GM21786 (cell line): ENCODE measurements around the gene SLC22A12.

Experiments
- ATAC-seq: cut with Tn5 transposase; IDR thresholded peaks from one replicate; pipeline ENCODE4 v1.9.1; 2021; ENCODE audit not compliant: unreplicated experiment

Gene SLC22A12

DNA sequence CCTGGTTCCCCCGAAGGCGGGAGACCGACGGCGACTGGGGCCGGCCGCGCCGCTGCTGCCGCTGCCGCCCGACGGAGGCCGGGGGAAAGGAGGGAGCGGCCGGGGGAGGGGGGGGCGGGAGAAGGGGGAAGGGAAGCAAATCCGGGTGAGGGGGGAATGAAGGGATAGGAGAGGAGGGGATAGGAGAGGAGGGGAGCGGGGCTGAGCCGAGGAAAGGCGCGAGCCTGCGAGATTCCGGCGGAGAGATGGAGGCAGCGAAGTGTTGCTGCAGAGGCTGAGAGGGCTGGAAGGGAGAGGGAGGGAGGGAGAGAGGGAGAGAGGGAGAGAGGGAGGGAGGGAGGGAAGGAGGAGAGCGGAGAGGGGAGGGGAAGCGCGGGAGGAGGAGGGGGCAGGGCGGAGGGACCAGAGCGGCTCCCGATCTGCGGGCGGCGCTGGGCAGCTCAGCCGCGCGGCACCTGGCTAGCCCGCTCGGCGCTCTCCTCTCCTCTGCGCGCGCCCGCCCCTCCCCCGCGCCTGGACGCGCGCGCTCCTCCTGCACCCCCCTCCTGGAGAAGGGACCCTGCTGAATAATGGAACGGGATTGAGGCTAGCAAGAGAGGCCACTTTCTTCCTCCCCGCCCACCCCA, 52.3 kb downstream of the SLC22A12 start:
- ATAC-seq: no peak

DNA sequence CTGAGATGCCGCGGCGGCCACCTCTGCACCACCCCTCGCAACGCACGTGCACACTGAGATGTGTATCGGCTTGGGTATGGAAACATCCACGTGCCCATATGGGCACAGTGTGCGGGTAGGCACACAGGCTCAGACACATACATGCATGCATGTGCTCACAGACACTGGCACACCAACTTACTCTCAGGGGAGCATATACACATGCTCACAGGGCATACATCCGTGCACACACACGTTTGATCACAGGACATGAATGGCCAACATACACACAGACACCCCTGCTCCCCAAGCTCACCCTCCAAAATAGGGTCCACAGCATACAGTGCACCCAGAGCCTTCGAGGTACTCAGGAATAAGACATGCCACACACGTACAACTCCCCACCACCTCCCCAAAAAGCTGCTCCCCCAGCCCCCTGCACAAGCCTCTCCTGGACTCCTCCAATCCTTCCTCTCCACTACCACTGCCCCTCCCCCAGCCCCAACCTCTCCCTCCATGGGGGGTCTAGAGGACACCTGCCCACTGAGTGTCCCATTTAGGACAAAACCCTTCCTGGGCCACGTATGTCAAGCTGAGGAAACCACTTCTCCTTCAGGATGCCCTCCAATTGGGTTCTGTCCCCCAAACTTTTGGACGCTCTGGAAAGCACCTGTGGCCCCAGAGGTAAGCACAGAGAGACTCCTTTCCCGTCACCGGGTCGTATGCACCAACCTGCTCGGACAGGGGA, 53.1 kb downstream of the SLC22A12 start:
- ATAC-seq: no peak

- ATAC-seq: no peak
Observed at GRCh38 chr11:64644647-64645275, 53.7 kb downstream of the SLC22A12 start.

DNA sequence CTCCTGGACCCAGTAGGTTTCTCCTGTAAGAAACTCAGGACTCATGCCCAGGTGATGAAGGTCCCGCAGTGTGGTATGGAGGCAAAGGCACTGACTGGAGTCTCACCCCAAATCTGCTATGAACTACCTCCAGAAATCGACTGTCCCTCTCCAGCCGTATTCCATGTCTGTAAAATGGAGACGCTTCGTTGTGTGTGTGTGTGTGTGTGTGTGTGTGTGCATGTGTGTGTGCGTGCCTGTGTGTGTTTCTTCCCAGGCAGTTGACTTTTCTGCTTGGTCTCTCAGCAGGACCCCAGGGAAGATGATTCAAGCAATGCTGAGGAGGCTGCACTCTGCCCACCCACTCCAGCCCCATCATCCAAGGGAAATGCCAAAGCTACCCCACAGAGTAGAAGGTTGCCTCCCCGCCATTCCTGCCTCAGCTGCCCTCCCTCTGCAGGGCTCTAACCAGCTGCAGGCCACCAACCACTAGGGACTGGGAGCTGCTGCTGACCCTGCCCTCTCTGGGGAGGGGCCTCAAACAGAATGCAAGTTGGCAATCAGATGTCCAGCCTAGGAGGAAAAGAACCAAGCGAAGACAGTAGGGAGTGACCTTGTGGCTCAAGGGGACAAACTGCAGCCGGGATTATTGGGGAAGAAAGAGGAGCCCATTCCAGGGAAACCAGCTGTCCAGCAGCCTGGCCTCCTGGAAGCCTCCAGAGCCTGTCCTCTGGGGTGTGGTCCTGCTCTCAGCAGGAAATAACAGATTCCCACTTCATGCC, 56.2 kb downstream of the SLC22A12 start:
- no peak for ATAC-seq

GRCh38 chr11:64648551-64648950, 57.5 kb downstream of the SLC22A12 start:
- no peak for ATAC-seq

DNA sequence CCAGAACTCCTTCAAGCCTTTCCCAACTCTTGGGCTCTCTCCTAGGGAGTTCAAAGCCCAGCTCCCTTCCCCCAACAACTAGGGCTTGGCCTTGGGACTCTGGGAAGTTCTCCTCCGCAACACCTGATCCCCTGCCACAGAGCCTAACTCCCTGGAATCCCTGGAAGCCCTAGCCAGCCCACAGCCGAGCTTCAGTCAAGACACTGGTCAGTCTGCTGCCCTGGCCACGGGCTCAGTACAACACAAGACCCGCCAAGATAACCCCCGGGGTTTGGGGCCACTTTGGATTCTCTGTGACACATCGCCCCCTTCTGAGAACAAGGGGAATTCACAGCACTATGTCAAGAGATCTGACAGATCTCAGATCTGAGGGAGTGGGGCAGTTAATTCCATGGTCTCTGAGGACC, 58.3 kb downstream of the SLC22A12 start:
- ATAC-seq: no peak

DNA sequence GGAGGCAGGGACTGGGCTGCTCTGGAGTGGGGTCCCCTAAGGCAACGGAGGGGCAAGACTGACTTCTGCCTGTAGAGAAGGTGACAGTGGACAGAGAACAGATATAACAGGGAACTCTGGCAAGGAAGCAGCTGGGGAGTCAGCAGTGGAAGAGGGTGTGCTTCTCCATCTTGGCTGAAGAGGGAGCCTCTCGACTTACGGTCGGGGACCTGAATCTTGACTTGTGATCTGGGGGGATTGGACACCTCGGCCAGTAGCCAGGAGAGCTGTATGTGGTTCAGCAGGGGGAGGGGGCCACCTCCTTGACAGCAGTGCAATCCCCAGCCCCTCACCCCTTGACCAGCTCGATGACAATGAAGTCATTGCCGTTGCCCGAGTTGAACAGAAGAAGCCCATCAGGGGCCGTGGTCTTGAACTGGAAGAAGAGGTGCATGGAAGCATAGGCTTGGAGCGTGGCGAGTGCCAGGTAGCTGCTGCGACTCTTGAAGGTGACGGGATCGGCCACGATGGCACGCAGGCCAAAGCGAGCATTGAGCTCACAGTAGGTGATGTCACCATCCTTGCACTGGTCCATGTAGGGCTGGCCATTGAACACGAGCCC, 60.0 kb downstream of the SLC22A12 start:
- ATAC-seq: no peak
